NCI-H1048 (cell line): Measurements from ENCODE around the gene PIERCE2.
"Not testable (repeated sequence)": the region's sequence is repeated elsewhere in the genome, so short reads cannot be mapped to it uniquely, and the experiment has no call there.

ENCODE experiments used
- DNase-seq: peaks from one replicate; lab custom pipeline; 2025; lab: John Stamatoyannopoulos, UW

The PIERCE2 gene, protein sequence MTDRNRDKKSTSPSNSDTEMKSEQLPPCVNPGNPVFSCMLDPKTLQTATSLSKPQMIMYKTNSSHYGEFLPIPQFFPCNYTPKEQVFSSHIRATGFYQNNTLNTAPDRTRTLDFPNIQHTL

DNA sequence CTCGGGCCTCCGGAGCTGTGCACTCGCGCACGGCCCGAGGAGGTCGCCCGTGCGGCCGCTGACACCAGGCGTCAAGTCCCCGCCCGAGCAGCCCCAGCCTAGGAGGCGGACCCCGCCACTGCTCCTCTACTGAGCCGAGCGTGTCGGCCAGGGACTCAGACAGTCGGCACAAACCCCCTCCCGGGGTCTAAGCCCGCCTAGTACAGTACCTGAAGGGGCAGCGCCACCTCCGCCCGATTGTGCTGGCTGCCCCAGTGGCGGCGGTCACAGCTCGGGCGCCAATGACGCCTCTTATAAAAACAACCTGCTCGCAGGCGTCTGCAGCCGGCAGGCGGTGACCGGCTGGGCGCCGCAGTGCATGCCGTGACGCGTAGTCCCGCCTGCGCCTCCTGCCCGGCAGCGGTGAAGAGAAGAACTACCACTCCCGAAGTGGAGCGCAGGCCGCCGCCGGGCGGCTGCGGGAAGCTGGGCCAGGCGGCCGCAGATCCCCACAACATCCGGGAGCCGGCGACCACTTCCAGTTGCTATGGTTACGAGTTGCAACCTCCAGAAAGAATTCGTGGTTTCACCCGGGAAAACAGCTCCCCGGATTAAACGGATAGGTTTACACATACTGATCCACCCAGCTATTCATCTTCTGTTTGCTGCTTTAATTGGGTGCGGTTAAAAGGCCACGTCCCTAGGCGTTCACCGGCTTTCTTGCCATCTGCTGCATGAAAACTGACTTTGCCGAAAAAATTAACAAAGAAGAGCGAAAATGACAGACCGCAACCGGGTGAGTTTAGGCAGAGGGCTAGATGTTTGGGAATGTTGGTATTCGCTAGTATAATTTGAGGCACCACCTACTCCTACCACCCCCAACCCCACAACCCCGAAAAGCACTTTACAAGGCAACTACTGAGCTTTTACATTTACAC, at the start of gene PIERCE2, which contains the start of gene CCPG1:
PIERCE2 (plus strand) TSS at position 484 of the 917 bp plus-strand sequence; CDS start at position 758, 274 bp downstream.
CCPG1 (minus strand) TSS at position 348 of the 917 bp plus-strand sequence. CDS start 18,935 bp downstream, outside the sequence.
- DNase-seq = peak; percentile 79

DNA sequence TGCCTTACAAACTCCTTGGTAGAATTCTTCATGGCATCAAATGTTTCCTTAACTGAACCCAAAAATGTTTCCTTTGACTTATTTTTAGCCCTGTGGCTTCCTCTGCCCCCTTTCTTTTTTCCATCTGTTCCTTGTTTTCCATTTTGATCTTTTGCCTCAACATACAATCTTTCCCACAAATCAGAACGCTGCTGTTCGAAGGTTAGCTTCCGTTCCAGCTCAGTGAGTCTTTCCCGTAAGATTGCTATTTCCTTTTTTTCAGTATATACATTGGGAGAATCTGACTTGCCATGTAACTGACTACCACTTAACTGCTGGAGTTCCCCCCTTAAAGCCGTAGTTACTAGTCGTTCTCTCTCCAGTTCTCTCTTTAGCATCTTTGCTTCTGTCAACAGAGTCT, 48.0 kb upstream of the PIERCE2 start:
- no peak for DNase-seq

DNA sequence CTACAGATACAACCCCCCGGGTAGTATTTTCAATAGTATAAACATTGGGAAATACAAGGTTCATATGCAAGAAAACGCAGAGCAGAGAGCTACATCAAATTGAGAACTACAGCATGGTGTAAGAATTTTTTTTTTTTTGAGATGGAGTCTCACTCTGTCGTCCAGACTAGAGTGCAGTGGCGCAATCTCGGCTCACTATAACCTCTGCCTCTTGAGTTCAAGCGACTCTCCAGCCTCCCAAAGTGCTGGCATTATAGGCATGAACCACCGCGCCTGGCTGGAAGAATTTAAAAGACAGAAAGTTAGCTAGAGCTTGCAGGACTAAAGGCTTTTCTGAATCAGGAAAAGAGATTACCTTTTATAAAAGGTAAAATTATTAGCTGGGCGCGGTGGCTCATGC, 47.2 kb upstream of the PIERCE2 start:
- no peak for DNase-seq

DNA sequence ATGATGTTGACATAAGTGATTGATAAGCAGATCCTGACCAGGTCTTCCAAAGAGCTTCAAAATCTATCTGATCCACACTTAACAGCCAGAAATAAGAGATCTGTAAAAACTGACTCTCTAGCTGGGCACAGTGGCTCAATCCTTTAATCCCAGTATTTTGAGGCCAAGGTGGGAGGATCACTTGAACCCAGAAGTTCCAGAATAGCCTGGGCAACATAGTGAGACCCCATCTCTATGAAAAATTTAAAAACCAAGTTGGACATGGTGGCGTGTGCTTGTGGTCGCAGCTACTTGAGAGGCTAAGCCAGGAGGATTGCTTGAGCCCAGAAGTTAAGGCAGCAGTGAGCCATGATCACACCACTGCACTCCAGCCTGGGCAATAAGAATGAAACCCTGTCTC, 45.7 kb upstream of the PIERCE2 start:
- no peak for DNase-seq

DNA sequence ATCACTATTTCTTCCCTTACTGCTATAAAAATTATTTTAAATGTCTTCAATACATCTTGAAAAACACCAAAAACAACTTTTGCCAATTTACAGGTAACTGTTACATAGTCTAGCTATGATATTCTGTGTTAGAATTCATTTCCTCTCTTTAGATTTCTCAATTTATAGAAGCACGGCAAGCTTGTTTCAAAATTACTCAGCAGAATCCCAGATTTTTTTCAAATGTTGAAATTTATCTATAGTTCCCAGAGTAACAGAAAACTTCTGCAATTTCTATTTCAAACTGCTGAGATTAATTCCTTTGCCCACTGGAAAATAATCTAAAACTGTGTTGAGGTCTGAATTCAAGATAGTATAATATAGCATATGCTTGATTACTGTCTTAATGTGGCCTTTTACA, 41.3 kb upstream of the PIERCE2 start:
- DNase-seq = no peak

DNA sequence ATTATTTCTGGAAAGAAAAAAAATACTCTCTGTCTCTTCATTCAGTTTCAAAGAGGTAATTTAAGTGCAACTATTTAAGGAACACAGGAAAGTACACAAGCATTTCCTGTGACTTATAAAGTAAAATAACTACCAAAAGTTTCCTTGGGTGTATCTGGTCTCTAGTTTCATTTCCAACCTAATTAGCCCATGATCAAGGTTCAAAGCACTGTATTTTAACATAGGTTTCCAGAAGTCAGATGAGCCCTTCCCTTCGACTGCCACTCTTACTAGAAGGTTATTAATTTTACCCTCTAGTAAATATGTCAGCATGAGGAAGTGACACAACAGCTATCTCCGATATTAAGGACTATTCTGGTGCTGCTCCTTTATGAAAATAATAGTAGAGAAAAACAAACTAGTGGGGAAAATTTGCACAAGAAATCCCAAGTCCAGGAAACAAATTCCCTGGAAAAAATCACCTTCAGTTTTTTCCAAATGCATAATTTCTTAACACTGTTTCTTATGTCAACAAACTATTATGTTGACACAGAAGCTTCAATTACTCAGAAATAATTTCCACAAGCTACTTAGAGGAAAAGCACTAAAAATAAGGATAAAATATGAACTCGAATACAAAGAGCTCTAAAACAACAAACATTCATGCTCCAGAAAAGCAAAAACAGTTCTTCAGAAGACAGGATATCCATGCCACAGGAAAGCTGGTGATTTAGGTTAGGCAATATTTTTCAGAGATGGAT, 35.4 kb upstream of the PIERCE2 start:
- no peak for DNase-seq

DNA sequence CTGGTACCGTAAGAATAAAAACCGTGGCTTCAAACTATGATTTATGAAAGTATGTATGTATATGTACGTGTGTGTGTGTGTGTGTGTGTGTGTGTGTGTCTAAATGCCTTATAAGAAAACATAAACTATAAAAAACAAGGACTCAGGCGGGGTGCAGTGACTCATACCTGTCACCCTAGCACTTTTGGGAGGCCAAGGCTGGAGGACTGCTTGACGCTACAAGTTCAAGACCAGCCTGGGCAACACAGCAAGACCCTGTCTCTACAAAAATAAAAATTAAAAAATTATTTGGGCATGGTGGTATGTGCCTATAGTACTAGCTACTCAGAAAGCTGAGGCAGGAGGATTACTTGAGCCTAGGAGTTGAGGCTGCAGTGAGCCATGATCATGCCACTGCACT, 29.2 kb upstream of the PIERCE2 start:
- no peak for DNase-seq

DNA sequence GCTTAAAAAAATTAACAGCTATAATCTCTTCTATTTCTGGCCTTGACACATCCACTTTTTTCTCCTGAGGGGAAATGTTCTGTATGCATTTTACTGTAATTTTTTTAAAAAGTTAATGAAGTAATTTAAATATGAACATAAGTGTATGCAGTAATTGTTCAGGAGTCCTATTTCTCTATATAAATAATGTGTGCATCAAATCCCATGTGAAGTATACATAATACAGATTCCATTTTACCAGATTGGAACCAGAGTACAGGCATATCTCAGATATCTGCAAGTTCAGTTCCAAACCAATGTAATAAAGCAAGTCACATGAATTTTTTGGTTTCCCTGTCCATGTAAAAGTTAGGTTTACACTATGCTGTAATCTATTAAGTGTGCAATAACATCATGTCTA, 26.7 kb upstream of the PIERCE2 start:
- DNase-seq = no peak

DNA sequence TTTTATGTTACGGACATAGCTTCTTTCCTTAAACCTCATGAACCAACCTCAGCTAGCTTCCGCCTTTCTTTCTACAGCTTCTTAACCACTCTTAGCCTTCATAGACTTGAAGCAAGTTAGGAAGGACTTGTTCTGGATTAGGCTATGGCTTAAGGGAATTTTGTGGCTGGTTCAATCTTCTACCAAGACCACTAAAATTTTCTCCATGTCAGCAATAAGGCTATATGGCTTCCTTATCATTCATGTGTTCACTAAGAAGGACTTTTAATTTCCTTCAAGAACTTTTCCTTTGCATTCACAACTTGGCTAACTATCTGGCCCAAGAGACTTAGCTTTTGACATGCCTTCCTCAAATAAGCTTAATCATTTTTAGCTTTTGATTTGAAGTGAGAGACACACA, 24.6 kb upstream of the PIERCE2 start:
- no peak for DNase-seq

DNA sequence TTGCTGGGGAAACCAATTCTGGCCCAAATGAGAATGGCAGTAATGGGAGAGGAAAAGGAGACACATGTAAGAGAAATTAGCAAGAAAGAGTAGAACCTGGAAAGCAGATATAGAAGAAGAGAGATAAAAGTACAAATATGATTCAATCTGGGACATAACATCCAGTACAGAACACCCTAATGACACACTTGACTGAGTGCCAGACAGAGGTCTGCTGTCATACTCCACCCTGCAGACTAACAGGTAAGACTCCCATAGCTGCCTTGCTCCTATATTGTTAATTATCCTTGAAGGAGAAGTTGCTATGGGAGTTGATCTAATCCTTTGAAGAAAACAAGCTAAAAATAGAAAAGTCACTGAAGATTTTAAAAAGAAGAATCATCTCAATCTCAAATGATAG, 21.3 kb upstream of the PIERCE2 start:
- no peak for DNase-seq

DNA sequence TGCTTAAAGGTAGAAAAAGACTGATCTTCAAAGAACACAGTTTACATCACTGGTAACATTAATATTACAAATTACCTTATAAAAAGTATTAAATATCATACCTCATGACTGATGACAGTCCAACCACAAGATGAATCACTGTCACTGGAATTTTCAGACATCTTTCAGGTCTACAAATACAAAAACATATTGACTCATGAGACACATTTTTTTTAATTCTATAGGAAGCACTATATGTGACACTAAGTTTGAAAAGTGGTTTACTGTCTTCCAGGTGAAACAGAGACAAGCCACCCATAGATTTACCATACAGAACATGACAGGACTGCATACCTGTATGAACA, 19.1 kb upstream of the PIERCE2 start:
- no peak for DNase-seq

DNA sequence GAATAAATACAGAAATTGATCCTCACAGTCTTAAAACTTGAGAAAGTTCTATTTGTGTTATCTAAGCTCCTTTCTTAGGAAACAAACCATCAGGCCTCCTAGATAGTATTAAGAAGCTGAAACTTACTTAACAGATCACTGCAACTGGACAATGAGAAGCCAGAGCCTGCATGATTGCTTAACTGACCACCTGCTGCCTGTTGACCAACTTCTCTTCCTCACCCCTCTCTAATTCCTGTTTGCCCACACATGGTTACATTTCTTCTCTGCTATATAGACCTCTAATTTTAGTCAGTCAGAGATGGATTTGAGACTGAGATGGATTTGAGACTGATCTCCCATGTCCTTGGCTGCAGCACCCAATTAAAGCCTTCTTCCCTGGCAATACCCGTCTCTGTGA, 13.6 kb upstream of the PIERCE2 start:
- DNase-seq = no peak

DNA sequence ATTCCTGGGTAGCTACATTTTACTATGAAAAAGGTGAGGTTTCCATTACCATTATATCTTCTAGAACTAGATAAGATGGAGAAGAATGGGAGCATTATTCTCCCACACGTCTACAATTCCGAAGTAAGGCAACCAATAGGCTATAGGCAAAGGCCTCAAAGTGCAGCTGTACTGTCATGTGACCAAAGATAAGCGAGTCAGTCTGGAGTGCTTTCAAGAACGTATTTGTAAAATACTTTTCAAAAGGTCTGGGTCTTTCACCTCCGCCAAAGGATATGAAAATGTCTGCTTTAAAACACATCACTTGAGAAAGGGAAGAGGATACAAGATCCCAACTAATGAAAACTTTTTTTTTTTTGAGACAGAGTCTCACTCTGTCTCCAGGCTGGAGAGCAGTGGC, 10.1 kb upstream of the PIERCE2 start:
- DNase-seq = no peak

DNA sequence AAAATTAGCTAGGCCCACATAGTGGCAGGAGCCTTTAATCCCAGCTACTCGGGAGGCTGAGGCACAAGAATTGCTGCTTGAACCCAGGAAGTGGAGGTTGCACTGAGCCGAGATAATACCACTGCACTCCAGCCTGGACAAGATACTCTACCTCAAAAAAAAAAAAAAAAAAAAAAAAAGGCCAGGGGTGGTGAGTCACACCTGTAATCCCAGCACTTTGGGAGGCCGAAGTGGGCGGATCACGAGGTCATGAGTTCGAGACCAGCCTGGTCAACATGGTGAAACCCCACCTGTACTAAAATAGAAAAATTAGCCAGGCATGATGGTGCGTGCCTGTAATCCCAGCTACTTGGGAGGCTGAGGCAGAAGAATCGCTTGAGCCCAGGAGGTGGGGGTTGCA, 8.2 kb upstream of the PIERCE2 start:
- DNase-seq = not testable (repeated sequence)

DNA sequence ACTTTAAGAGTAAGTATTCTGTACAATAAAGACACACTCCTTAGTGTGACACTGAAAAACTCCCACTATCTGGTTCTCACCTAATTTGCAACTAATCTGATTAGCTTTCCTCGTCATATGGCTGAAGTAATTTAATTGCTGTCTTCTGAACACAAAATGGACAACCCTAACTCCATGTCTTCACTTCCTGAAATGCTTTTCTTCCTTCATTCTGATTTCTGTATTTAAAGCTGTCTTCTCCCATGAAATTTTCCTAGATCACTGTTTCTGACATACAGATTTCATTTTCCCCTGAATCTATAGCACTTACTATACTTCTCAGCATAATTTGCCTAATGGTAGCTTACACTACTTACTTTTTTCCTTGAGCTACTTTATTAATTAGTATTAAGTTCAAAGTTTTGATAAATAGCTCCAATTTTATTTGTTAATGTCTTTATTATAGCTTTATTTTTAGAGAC, 6.5 kb upstream of the PIERCE2 start:
- no peak for DNase-seq

DNA sequence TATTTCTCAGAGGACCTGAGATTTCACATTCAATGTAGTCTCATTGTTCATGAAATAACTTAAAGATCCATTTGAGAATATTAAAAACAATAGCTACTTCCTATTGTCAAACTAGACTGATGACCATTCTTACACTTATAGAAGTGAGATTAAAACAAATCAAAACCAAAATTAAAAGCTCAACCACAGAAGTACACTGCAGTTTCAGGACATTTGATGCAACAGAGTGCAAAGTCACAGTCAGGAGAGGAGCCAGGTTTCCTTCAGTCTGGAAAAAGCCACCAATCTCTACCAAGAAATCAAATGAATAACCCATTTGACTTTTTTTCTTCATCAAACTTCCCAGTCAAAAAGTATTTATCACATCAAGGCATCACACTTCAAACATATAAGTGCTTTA, 5.6 kb upstream of the PIERCE2 start:
- no peak for DNase-seq

DNA sequence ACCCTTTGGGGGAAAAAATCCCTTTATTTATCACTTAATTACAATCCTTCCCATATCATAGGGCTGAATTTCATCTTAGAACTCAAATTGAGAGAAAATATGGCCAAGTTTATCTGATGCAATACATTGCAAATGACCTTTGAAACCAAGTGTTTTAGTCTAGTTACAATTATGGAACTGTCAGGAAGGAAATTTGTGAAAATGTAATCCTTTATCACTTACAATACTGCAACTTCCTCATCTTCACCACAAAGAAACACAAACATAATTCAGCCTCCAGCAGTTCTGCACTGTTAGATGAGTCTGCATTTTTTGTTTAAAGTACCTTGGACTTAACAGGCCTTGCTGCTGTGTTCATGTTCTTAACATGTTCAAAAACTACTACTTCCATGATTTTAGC, 4.8 kb upstream of the PIERCE2 start:
- DNase-seq = no peak

DNA sequence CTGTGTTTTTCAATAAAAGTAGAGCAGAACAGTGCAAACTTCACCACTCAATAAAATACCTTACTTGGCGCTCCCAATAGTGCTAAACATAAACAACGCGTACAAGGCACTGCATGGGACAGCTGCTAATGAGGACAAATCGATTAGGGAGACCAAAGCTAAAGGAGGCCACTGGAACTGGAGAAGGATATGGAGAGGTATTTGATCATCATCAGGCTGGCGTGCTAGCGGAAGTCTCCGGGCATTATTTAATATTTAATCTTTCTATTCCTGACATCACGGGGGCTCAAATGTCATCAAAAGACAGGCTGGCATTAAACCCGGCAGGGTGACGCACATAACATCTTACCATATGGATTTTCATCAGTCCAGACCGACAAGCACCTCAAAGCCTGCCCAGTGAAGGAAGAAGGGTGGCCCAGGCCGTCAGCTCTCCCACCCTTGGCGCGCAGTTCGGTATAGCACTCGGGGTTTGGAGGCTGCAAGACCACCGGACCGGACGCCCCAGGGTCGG, 740 bp upstream of the PIERCE2 start:
- DNase-seq = no peak

DNA sequence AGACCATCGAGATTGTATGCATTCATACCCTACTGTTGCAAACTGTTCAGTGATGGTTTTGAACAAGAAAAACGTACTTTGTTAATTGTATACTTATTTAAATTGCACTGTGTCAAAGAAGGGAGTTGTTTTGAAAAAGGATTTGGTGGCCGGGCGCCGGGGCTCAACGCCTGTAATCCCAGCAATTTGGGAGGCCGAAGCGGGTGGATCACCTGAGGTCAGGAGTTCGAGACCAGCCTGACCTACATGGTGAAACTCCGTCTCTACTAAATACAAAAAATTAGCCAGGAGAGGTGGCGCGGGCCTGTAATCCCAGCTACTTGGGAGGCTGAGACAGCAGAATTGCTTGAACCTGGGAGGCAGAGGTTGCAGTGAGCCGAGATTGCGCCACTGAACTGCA, 681 bp downstream of the PIERCE2 start:
- not testable (repeated sequence) for DNase-seq

DNA sequence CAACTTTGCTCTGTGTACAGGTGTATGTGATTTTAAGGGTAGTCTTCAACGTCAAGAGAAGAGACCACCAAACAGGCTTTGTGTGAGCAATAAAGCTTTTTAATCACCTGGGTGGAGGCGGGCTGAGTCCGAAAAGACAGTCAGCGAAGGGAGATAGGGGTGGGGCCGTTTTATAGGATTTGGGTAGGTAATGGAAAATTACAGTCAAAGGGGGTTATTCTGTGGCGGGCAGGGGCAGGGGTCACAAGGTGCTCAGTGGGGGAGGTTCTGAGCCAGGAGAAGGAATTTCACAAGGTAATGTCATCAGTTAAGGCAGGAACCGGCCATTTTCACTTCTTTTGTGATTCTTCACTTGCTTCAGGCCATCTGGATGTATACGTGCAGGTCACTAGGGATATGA, 9.4 kb downstream of the PIERCE2 start:
- not testable (repeated sequence) for DNase-seq

DNA sequence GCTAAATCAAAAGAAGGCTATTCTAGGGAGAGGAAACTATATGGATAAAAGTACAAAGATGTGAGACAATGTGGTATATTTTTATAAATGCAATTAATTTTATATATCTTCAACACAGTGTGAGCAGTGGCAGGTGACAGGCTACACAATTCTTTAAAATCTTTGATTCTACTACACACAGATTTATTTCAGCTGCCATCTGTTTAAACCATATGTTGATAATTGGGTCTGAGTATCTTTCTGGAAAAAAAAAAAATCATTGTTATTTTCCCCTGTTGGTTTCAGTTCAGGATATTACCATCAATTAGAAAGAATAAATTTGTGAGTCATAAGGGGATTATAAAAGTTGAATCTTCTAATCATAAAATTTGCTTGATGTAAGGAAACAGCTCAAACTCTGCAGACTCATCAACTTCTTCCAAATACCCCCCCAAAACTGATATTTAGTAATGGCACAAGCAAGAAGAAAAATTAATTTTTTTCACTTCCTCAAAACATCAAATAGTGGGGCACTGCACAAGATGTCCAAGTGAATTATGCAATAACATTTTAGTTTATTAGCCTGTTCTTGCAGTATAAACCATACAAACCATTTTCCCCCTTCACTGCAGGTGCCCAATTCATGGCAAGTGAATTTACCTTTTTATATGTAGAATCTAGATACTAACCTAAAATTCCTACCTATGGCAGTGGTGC, 12.0 kb downstream of the PIERCE2 start:
- DNase-seq = no peak

DNA sequence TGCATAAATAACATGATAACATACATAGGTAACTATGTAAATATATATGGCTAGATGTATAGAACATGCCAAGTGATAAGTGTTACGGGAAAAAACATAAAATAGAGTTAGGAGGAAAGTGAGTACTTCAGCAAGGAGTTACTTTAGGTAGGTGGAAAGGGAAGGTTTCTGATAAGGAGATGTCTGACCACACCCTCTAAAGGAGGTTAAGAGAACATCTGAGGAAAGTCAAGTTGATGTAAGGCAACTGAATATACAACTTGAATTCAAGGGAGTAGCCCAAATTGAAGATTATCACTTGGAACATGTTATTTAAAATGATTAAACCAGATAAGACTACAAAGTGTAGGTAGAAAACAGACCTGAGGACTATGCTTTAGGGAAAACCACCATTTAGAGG, 13.8 kb downstream of the PIERCE2 start:
- no peak for DNase-seq
